Measurements from ENCODE around the gene ZNF529. TPM values are rescaled to one million over a fixed set of nuclear protein-coding genes. Genes with fewer than 3 reads are reported as not detected.

Gene ZNF529
- total and polyA plus RNA-seq, 2 of the 8 experiments (the other 6 are each of a cell fraction or from before 2014, with no cell fraction given), result 8.4 to 14.1 TPM

DNA sequence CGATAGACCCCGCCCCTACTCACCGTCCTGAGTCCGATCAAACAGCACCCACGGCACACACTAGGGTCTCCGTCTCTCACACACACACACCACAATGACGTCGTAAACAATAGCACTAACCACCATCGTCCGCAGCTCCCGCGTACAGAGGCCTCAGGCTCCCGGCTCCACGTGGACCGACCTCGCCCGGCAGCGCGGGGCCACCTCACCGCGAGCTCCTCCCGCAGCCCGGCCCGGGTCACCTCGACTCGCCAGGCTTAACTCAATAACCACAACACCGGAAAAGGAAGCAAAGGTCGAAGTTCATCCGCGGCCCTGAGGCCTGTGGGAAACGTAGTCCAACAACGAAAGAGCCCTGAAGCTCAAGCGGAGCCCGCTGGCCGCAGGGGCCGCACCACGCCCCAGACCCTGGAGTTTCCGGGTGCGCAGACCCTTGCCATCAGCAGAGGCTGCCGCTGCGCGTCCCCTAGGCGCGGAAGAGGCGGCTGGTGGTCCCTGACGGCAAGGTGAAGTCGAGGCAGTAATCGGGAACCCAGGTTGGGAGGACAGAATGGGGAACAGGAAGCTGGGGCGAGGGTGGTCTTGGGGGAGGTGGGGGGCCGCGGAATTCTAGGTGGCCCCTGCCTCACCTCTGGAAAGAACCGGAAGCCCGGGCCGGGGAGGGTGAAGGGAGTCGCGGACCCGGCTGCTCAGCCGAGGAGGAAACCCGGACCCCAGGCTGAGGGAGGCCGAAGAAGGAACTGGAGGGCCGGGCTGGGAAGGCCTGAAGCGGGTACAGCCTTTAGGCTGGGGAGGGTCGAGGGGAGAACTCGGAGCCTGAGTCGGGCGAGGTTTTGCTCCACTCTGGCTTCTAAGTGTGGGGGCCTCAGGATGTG is at the start of gene ZNF529 (continued):
- peak; percentile 23; the same call in 1 of the 2 replicates for TF ChIP-seq GTF2F1 (IDR thresholded peaks at IDR 0.05; ENCODE audit: borderline replicate concordance, low read depth, low read length)
- TF ChIP-seq EP300 (IDR thresholded peaks at IDR 0.05; ENCODE audit: borderline replicate concordance in 1 of 2, low read depth in 2 of 2, low read length in 2 of 2), result no peak
- TF ChIP-seq JUN (IDR thresholded peaks at IDR 0.05; ENCODE audit: low read depth, low read length), result no peak
- TF ChIP-seq POLR2A (IDR thresholded peaks at IDR 0.05; ENCODE audit: control extremely low read depth in 1 of 2, low read depth in 2 of 2, low read length in 2 of 2), result peak; percentile 90 to 92
